HG02943 (cell line): ENCODE measurements around the gene MRPS11.
"Not testable (repeated sequence)": the region's sequence is repeated elsewhere in the genome, so short reads cannot be mapped to it uniquely, and the experiment has no call there.

ENCODE experiments used
- ATAC-seq: cut with Tn5 transposase; IDR thresholded peaks from one replicate; pipeline ENCODE4 v1.9.1; 2021; ENCODE audit warnings: mild to moderate bottlenecking, low read depth, moderate library complexity; ENCODE audit not compliant: unreplicated experiment

MRPS11 gene

DNA sequence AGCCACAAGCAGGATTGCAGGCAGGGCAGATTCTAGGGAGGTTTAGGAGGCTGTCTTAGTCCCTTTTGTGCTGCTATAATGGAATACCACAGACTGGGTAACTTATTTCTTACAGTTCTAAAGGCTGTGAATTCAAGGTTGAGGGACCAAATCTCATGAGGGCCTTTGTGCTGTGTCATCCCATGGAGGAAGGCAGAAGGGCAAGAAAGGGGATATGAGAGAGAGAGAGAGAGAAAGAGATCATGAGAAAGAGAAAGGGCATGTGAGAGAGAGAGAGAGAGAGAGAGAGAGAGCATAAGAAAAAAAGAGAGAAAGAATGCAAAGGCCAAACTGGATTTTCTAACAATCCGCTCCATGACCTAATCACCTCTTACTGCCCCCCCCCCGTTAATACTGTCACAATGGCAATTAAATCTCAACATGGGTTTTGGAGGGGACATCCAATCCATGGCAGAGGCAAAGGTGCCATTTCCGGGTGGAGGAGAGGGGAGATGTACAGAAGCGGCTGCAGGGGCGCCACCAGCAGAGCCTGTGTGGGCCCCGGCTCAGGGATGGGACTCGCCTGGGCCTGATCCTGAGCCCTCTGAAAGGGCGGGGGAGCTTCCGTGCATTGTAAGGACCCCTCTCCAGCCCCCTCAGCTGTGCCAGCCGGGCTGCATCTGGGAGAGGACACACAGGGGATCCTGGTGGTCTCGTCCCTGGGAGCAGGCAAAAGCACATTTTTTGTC is 20.5 kb downstream of the MRPS11 start:
- no peak for ATAC-seq

DNA sequence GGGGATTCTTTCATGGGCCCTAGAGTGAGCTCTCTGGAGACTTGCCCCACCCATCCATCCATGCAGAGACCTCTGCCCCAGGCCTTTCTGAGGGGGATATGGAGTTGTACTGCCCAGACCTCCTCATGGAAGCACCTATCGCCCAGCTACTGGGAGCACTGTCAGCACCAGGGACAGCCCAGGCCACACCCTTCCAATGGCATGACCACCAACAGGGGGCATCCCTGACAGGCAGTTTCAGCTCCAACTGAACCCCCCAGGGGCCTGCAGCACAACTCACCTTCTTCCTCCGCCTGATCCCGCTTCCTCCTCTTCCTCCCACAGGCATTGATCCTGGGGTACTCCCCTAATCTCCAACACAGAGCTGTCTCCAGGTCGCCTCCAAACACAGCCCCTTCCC is 21.8 kb downstream of the MRPS11 start:
- ATAC-seq: no peak

DNA sequence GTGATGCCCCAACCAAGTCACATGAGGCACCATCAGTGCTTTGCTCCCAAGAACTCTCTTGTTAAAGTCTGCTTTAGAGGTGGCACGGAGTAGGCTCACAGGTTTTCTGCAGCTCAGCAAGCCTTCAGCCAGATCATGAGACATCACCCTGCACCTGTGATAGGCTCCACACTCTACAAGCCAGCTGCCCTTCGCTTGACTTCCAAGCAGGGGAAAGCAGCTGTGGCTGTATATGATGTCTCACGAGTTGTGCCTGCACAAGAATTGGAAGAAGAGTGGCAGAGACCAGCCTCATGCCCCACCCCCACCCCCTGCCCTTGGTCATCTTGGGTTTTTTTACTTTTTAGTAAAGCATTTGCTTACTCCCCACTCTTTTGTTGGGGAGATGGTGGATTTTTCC is 22.5 kb downstream of the MRPS11 start:
- ATAC-seq: no peak

DNA sequence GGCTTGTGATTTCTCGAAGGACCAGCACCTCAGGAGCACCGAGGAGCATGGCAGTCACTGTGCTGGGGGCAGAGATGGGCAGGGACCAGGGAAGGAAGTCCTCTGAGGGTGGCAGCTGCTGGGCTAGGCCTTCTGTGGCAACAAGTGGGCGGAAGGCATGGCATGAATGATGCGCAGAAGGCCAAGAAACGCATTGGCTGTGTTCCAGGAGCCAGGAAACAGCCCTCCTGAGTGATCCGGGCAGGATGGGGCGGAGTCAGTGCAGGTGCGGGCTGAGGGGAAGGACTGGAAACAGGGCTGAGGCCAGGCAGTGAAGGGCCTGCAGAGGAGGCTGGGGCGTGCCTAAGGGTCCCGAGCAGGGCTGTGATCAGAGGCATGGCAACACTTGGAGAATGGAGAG is 23.6 kb downstream of the MRPS11 start:
- no peak for ATAC-seq

DNA sequence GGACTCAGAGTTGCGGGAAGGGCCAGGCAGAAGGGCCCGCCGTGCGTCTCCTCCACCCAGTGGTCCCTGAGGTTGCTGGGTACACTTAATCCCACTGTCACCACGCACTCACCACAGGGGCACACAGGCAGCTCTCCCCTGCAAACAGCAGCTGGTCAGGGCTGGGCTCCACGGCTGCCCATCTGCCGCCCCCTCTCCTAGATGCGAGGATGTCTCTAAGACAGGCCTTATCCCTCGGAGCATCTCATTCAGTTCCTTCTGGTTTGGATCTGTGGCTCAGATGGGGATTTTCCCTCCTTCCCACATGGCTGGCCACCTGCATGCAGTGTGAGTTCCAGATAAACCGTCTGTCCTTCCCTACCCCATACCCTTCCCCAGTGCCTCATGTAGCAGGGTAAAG is 26.3 kb downstream of the MRPS11 start:
- no peak for ATAC-seq

DNA sequence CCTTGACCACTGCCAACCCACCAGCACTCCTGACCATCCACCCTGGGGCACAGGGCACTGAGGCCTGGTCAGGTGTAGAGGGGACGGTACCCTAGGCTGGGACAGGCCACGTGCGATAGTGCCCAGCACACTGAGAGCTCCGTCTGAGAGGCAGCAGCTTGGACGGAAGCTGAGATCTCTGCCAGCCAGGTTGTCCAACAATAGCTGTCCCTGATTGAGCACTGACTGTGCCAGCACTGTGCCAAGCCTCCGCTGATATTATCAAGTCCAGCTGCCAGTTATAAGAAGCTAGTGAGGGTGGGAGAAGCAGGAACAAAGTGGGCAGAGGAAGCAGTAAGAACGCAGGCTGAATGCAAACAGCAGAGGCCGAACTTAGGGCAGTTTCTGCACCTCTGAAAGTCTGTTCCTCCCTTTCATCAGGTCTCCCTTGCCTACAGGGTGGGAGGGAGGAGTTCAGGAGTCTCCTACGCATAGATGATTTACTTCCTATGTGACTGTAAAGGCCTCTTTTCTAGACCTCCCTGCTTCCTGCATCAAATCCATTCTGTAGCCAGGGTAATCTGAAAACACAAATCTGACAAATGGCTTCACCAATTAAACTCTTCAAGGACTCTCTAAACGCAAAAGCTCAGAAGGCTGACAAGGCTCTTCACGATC is 29.7 kb downstream of the MRPS11 start:
- no peak for ATAC-seq

DNA sequence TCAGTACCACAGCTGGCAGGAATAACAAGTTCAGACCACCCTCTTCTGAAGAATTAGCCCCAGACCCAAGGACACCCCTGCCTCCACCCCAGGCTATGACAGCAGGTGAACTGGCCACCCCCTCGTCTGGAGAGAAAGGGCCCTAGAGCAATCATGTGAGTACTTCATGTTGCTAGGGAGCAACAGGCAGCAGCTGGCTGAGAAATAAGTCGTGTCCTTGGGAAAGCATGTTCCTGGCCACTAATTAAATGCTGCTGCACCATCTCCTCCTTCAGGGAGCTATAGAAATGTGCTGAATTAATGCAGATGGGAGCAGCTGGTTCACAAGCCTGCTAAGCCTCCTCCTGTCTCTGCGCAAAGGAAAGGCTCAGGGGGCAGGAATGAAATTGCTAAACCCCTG is 31.5 kb downstream of the MRPS11 start:
- no peak for ATAC-seq

DNA sequence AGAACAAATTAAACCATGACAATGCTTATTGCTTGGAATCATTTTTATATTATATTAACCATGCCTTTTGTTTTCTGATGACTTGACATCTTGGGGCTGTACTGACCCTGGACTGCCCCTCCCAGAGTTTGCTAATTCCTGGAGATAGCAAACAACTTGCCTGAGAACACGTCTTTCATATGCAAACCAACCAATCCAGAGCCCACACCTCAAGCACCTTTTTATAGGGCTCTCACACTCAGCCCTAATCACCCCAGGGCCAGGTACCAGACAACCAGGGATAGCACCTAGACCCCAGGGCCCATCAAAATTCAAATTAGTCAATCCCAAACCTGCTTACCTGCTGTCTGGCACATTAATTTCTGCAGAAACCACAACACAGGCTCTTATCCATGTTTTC is 36.9 kb downstream of the MRPS11 start:
- ATAC-seq: no peak

DNA sequence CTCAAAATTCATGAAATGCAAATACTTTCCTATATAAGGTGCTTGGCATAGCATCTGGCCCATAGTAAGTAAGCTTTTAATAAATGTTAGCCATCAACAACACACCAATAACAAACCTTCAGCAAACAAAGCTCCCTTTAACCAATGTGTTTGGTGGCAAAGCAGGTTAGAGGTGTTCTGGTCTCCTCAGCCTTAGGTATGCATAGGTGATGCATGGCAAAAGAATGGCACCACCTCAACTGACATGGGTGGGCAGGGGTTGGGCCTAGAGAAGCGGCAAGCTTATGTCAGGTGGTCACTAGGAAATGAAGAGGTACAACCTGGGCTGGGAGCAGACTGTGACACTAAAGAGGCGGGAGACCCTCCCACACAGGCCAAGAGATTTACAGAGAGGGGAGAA is 38.2 kb downstream of the MRPS11 start:
- ATAC-seq: no peak

DNA sequence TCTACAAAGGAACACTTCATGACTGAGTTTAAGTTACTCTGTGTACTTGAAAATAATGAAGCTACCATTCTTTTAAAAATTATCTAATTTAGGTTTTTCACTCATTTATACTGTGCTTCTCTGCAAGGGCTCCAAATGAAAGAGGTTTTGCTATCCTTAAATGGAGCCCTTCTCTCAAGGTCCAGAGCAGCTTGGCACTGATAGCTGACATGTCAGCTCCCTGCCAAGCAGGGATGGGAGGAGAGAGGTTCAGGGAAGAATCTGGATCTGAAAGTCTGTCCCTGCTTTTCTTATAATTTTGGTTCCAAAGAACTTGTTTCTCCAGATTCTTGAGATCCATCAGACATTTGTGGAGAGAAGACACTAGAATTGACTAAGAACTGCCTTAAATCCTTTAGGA is 39.1 kb downstream of the MRPS11 start:
- ATAC-seq: no peak

DNA sequence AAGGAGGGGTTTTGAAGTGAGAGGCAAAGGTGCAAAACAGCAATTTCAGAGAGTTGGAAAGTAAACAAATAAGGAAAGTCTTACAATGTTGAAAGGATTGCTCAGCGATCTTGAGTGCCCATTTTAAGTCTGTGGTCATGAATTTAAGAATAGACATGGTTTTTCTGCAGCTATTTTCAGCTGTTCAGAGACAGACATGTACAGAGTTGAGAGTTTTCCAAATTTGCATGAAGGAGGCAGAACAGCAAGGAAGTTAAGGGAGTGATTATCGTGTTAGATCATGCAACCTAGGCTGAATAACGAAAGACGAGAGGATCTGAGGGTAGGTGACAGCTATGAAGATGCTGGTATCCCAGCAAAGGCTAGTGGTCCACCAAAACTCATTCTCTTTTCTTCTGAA is 41.8 kb downstream of the MRPS11 start:
- no peak for ATAC-seq

DNA sequence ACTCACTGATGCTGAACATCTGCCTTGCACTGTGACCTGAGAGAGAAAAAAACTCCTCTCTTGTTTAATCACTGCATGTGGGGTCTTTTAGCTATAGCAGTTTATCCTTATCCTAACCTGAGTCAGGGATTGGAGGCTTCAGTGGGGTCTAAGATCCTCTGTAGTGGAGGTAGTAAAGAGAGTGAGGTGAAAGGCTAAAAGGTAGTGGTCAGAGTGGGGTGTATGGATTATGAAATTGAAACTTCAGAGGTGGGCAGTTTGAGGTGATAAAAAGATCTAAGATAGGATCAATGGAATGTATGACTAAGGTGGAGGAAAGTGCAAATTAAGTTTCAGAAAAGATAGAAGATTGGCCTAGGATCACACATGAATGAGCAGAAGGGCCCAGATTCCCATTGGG is 42.5 kb downstream of the MRPS11 start:
- ATAC-seq: no peak

DNA sequence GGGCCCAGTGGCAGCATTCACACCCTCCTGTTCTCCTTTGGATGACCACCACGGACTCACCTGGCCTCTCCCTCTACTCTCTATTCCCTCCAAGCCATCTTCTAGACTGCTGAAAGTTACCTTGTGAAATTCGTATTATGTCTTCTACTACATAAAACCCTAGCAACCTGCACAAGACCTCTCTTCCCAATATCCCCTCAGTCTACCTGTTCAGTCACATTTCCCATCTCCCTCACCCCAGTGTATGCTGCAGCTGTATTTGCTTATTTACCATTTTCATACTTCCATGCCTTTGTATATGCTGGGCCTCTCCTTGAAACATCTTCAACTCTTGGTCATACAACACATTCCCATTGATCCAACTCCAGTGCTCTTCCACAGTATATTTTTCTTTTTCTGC is 43.7 kb downstream of the MRPS11 start:
- no peak for ATAC-seq

DNA sequence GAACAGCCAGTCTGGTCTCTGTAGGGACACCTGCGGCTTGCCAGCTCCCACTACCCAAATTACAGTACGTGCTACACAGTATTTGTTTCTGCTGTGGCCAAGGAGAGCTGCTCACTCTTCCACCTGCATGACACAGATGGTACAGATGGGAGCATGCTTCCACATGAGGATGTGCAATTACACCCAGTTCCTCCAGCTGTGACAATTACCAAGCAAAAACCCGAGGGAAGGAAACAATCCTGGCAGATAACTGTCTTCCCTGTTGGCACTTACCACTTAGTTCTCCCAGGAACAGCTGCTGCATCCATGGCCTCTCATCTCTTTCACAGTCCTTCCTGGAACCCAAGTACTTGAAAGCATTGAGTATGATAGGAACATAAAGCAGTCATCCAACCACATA is 44.6 kb downstream of the MRPS11 start:
- no peak for ATAC-seq

DNA sequence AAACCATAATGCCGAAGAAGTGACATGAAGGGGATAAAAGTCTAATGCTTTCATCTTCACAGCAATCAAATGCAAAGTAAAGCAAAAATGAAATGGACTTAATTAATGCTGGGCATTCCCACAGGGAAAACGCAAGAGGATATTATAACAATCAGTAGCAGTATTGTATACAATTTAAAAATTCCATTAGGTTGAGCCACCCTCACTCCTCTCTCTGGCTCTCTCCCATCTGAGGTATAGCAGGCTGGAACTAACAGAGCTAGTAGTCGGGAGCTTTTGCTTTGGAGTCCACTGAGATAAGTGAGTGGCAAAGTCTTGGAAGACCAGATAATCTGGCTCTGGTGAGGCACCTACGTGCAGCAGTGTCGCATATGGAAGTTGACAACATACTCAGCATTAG is 45.1 kb downstream of the MRPS11 start:
- no peak for ATAC-seq

DNA sequence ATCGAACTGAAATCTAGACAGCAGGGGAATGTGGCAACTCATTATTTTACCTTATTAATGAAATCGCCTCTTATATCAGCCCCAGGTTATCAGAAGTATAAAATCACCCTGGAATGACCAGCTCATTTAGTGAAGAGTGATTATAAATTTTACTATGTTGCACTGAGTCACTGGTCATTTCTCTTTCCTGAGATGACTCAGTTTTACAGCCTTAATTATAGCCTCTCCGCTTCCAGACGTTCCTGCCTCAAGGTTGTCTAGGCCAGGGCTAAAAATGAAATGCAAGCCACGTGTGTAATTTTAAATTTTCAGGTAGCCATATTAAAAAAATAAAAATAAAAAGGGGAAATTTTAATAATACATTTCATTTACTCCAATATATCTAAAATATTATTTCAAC is 45.7 kb downstream of the MRPS11 start:
- ATAC-seq: no peak

DNA sequence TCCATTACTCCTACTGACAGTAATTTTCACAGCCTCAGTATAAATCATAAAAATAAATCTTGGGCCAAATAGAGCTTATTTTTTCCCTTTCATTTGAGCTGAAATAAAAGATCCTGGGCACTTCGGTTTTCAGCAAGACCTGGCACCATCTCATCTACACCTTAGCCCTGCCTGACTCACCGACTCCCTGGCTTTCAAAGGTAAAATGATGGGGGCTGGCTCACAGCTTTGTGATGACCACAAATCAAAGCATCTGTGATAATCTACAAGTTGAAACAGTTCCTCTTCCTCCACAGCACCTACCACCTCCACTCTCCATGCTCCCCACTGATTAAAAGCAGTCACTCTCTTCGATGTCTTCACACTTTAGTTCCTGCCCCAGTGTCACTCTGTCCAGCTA is 51.4 kb downstream of the MRPS11 start:
- no peak for ATAC-seq

DNA sequence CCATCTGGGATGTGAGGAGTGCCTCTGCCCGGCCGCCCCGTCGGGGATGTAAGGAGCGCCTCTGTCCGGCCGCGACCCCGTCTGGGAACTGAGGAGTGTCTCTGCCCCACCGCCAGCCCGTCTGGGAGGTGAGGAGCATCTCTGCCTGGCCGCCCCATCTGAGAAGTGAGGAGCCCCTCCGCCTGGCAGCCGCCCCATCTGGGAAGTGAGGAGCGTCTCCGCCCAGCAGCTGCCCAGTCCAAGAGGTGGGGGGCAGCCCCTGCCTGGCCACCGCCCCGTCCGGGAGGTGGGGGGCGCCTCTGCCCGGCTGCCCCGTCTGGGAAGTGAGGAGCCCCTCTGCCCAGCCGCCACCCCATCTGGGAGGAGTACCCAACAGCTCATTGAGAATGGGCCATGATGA is 56.6 kb downstream of the MRPS11 start:
- not testable (repeated sequence) for ATAC-seq

DNA sequence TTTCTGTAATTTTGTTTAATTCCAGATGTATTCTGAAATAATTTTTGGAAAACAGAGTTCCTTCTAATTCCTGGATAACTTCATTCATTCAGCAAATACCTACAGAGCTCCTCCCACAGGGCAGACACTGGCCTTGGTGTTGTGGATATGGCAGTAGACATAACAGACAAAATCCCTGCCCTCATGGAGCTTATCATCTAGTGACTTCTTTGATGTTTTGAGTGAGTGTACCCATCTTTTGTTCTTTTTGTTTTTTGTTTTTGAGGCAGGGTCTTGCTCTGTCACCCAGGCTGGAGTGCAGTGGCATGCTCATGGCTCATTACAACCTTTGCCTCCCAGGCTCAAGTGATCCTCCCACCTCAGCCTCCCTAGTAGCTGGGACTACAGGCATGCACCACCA is 57.9 kb downstream of the MRPS11 start:
- no peak for ATAC-seq

DNA sequence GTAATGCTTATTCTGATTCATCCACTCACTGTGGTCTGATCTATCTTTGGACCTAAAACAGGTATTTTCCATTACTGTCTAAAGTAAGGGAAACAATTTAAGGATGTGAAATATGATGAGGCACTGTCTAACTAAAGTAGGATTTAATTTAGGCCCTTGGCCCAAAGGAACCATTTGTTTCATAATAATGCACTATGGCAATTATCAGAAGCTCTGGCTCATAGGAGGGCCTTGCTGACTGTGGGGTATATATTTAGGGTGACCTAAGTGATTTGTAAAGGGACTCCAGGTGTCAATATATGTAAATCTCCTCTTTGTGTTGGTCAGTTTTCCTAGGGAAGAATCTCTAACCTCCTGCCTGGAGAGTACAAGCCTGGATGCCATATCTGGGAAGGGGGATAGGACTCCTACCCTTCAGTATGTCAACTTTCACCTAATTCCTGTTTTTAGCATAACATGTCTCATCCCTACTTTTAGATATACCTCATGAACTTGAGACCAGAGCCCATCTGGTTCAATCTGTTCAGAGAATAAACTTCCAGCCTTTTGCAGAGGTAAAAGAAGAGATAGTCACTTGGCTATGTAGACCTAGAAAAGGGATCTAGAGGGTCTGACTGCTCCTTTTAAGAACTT is 58.9 kb downstream of the MRPS11 start:
- no peak for ATAC-seq

DNA sequence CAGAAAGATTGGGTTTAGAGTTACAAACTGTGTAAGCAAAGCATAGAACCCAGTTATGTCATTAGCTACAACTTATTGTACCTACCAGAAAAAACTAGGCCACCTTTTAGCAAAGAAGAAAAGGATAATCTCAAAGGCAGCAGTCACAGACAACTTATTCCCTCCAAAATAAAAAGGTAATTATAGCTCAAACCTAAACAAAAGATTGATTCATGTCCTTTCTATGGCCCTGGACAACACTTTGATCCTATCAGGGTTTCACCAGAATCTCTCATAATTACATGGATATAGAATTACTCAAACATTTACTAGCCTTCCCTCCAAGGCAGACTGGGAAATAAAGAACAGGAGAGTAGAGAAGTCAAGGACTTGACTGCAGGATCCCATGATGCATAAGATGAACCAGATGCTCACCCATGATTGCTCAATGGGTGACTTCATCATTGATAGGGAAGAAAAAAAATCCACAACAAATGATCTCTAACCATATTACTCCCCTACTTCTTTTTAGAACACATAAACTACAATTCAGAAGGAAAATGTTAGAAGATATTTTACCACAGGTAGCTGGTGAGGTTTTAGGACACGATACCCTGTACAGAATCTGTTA is 61.6 kb downstream of the MRPS11 start:
- no peak for ATAC-seq
